Measurements from ENCODE around the gene AKR7A2. TPM values are rescaled to one million over a fixed set of nuclear protein-coding genes. Genes with fewer than 3 reads are reported as not detected.

Gene AKR7A2
- total RNA-seq, 1 donor from 2014 or later: 24.2 TPM

- no peak for DNase-seq
Observed at GRCh38 chr1:19342894-19343616, 31.1 kb upstream of the AKR7A2 start.

- DNase-seq: no peak
Observed at GRCh38 chr1:19342062-19342750, 30.3 kb upstream of the AKR7A2 start.

DNA sequence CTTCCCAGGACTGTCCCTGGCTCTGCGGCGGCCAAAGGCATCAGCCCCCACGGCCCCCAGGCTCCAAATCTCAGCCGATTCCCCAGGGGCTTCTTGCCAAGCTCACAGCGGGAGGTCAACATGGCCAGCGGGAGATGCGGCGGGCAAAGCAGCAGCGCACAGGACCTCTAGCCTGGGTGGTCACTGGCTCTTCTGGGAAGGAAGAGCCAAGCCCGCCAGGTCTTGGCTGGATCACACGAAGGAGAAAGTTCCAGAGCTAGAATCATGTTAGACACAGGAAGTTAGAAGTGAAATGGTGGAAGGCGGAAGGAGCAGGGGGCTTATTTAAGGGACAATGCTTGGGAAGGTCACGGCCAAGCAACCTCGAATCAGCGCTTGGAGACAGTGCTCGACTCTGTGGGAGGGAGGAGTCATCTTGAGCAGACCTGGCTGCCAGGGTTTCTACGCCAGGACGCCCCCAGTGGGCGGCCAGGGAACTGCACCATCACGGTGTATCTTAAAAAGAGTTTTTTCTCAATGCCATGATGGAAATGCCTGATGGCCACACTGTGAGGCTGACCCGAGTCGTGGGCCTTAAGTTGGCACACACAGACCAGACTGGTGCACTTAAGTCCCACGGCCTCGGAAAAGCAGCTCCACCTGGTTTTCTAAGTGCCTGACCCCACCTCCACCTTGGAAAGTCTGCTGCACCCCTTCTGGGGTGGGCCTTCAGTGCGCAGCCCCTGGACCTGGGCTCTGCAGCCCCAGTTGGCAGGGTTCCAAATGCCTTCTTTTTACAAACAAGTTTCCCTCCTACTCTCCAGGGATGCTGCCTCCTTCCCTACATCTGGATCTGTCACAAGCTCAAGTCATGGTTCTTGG, 29.5 kb upstream of the AKR7A2 start:
- DNase-seq: peak; percentile 26

GRCh38 chr1:19340387-19340937, 28.5 kb upstream of the AKR7A2 start:
- no peak for DNase-seq

DNA sequence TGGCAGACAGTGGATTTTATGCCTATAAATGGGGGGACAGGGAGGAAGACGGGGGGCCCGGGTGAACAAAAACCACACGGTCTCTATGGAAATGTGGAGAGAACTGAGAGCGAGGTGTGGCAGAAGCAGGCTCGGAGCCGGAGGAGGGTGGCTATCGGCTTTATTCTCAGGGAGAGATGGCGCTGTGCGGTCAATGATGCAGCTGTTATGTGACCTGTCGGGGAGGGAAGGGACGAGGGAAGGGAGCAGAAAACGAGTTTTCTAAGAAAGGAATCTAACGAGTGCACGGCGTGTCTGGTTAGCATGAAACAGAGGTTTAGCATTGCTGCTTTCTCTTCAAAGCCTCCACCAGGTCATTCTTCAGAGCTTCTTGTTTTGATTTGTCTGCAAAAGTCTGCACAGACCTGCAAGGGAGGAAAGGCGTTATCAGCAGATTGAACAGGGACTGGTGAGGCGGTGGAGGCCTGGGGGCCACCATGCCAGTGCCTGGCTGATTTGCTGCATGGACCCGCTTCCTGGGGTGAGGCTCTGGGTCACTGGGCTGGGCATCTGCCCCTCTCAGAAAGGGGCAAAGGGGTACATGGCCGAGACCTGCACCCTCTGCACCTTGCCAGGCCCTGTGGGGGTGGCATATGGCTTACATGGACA, 27.4 kb upstream of the AKR7A2 start:
- no peak for DNase-seq

DNA sequence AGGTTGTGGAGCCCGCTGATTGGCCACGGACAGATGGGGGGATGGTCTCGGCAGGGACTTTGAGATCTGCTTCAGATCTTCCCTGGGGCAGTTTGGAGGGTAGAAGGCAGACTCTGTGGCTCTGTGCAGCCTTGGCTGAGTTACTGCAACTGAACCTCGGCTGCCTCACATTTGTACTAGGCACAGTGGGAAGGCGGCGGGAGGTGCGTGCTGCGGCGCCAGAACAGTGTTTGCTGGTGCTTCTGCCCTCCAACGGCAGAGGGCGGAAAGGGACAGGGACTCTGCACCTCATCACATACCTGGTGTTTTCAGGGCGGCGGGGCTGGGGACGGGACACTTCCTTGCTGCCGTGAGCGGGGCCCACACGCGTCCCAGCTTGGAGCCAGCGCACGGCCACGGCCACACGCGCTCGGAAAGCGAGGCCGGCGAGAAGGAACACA, 26.4 kb upstream of the AKR7A2 start:
- no peak for DNase-seq

DNA sequence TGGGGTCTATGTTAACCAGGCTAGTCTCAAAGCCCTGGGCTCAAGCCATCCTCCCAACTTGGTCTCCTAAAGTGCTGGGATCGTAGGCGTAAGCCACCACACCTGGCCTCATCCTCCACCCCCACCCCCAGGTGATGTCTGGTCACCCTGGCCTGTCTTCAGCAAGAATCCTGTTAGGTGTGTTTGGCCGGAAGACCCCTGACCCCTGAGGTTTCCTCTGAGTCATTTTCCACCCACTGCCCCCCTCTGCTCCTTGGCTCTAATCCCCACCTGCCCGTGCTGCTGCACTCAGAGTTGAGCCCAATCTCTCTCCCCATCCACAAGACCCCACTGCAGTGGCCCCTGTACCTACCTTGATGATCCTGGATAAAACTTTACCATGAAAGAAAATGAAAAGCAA, 25.3 kb upstream of the AKR7A2 start:
- DNase-seq: no peak

DNA sequence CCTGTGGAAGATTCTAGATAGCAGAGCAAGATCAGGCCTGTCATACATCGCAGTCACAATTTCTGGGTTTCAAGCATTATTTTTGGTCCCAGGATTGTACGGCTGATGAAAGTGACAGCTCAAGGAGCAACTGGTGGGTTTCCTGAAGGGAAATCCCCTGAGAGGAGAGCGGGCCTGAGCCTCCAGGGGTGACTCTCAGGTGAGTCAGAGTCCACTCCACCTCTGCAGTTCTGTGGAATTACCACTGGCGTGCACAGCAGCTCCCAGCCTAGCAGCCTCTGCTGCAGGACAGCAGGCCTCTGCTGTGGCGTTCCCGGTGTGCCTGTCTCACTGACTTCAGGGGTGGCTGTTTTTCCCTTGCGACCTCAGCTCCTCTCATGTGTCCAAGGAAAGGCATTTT, 24.6 kb upstream of the AKR7A2 start:
- no peak for DNase-seq

DNA sequence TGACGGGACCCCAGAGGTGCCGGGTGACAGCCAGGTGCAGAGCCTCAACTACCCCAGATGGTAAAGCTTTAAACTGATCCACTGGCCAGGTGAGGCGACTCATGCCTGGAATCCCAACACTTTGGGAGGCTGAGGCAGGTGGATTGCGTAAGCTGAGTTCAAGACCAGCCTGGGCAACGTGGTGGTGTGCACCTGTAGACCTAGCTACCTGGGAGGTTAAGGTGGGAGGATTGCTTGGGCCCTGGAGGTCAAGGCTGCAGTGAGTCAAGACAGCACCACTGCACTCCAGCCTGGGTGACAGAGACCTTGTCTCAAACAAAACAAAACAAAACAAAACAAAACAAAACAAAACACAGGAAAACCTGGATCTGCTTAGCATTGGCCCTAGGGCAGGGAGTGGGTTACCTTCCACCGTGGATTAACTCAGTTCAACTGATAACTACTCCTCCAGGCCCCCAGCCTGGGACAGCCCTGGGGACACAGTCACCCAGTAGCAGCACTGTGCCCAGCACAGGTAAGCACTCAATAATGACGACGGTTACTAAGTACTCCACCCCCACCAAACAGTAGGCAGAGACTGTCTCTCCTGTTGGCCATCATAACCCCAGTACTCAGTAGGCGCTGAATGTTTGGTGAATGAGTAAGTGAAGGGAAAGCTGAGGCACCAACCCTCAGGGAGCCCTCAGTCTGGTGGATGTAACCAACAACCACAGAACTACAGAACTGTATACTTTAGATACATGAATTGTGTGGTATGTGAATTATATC, 21.8 kb upstream of the AKR7A2 start:
- no peak for DNase-seq

GRCh38 chr1:19332832-19333231, 20.9 kb upstream of the AKR7A2 start:
- no peak for DNase-seq

DNA sequence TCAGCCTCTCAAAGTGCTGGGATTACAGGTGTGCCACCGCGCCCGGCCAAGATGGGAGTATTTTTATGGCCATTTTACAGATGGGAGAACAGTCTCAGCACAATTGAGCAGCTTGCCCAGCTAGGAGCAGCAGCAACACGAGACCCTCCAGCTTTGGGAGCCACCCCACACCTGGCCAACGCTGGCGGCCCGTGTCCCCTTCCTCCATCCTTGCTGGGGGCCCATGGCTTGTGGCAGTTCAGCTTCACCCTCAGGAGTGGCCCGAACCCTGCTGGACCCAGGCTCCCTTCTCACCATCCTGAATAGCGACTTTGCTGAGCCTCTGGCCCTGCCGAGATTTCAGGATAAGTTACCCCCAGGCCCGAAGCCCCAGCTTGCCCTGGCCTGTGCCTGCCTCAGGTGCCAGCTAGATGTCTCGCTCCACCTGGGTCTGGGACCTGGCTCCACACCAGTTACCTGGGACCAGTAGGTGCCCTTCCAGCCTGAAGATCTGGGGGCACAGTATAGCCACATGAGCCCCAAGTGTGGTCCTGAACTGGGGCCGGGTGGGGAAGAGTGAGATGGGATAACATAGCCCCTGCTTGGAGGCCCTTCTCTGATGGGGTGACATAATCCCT, 19.4 kb upstream of the AKR7A2 start:
- no peak for DNase-seq

GRCh38 chr1:19330449-19331135, 18.6 kb upstream of the AKR7A2 start:
- DNase-seq: no peak

DNA sequence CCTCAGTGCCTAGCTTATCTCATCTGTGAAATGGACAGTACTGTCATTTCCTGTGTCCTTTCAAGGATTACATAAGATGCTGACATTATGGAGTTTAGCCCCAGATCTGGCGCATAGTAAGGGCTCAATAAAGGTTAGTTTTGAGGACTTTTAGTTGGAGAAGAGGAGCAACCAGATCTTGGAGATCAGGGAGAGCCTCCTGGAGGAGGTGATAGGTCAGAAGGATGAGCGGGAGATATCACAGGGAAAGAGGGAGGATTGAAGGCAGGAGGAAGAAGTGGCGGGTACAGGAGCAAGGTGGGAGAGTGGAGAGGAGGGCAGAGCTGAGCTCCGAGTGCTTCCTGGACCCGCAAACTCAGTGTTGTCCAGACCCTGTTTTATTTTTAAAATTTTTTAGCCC, 17.7 kb upstream of the AKR7A2 start:
- no peak for DNase-seq

GRCh38 chr1:19329188-19329587, 17.2 kb upstream of the AKR7A2 start:
- DNase-seq: no peak

- no peak for DNase-seq
Observed at GRCh38 chr1:19328486-19328885, 16.5 kb upstream of the AKR7A2 start.

DNA sequence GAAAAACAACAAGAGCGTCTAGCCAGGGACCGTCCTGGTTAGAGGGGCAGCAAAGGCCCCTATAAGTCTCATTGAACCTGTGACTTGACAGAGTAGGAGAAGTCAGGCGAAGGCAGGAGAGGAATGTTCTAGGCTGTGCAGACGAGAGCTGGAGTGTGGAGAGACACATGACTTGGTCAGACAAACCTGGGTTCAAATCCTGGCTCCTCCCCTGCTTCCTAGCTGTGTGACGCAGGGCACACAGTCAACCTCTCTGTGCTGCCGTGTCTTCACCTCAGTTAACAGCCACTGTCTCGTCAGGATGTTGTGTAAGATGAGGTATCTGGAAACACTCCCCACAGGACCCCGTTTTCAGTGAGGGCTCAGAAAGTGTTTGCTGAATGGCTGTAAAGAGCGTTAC, 15.8 kb upstream of the AKR7A2 start:
- DNase-seq: no peak

DNA sequence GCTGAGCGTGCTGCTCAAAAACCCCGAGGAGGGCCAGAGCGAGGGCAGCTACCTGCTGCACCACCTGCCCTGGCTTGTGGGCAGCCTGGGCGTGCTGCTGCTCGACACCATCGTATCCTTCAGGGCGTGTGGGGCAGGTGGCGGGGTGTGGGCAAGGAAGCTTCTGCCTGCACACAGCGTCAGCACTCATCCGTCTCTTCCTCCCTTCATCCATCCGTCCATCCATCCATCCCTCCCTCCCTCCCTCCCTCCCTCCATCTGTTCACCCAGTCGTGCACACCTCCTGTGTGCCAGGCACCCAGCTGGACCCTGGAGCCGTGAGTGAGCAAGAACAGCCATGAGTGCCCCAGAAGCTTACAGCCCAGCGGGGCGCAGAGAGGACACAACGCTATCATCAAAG, 15.4 kb upstream of the AKR7A2 start:
- no peak for DNase-seq

DNA sequence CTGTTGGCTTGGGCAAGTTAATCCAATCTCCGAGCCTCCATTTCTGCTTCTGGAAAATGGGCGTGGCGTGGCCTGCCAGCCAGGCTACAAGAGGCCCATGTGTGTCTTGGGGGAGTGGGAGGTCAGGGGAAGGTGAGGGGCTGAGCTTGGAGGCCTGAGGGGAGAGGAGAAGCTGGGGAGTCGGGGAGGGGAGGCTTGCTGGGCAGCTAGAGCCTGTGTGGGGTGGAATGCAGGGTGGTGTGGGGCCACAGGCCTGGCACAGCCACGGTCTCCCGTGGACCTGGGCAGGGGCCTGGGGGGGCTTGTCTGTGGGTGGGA, 14.8 kb upstream of the AKR7A2 start:
- DNase-seq: no peak

DNA sequence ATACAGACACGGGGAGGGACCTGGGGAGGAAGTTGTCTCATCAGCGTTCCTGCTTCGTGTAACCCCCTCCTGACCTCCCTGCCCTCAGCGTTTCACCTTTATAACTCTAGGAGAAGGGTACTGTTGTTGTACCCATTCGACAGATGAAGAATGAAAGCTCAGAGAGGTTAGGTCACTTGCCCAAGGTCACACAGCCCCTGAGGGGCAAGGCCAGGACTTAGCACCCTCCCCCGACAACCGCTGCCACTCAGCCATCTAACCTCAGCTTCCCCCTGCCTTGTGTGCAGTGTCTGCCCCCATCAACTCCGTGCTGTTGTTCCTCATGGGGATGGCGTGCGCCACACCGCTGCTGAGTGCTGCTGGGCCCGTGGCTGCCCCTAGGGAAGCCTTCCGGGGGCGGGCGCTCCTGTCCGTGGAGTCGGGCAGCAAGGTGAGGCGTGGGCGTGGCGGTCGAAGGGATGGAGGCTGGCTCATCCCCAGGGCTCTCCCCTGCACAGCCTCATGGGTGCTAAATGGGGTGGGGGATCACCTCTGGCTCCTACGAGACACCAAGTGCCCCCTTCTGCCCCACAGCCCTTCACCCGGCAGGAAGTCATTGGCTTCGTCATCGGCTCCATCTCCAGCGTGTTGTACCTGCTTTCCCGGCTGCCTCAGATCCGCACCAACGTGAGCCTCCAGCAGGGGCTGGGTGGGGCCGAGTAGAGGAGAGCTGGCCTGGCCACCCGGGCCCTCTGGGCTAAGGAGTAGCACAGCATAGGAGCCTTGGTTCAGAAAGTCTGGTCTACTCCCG, 14.2 kb upstream of the AKR7A2 start:
- DNase-seq: no peak

All from occipital lobe (tissue), 2 donors.